CD1c-positive myeloid dendritic cell (primary cell): Measurements from ENCODE around the gene SCTR.

Source experiments
- DNase-seq: peaks from one replicate; pipeline ENCODE4 v3.0.0-alpha.2; 2016; ENCODE audit errors: extremely low spot score

The SCTR gene

GRCh38 chr2:119474371-119475224 lies 49.7 kb downstream of the SCTR start:
- DNase-seq = no peak

DNA sequence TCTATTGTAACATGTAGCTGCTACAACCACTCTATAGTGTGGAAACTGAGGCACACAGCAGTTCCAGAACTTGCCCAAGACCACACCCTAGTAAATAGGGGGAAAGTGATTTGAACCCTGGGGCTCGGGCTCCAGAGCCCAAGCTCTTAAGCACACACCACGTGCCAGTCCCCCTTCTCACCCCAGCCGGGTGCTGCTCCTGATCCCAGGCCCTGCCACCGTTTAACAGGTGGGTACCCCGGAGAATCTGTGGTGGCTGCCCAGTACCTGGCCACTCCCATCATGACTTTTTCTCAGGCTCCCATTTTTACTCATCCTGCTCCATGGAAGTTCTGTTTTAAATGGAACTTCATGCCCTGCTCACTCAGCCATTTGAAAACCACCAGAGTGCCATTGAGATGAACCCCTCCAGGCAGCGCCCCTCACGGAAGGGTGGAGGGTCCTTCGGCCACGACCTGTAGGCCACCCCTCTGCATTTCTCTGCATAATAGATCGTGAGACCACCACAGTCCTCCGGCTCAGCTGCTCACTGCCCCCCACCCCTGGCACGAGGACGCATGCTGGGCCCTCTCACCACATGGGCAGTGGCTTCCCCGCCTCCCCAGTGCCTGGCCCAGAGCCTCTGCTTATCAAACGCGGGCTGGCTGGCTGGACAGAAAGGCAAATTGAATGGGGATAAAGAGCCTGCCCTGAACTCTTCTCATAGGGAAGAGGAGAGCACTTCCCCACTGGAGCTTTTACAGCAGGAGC lies 50.5 kb downstream of the SCTR start:
- no peak for DNase-seq

DNA sequence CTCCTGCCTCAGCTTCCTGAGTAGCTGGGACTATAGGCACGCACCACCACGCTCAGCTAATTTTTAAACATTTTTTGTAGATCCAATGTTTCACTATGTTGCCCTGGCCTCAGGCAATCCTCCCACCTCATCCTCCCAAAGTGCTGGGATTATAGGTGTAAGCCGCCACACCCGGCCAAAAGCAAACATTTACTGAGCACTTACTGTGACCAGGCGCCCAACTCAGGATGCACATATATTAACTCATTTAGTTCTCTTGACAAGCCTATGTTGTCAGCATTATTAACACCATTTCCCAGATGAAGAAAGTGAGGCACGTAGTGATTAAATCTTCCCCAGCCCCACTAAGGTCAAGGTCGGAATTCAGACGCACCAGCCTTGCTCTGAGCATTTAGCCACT lies 51.5 kb downstream of the SCTR start:
- no peak for DNase-seq

- DNase-seq = no peak
These were observed 54.5 kb downstream of the SCTR start for GRCh38 chr2:119469661-119470297.

DNA sequence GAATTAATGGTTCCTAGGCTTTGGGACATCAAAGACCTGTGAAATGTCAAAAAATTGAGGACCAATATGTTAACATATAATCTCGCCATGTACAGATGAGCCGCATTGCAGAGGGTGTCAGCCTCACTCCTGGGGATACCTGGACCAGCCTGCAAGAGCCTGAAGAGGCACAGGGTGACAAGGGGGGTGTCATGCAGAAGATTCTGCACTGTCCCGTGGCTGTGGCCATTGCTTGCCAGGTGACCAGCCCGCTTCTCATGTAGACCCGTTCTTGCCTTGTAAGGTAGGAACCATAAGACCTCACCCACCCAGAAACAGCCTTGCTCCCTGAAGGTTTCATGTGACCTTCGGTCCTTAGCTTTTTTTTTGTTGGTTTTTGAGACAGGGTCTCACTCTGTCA lies 55.2 kb downstream of the SCTR start:
- DNase-seq = no peak

DNA sequence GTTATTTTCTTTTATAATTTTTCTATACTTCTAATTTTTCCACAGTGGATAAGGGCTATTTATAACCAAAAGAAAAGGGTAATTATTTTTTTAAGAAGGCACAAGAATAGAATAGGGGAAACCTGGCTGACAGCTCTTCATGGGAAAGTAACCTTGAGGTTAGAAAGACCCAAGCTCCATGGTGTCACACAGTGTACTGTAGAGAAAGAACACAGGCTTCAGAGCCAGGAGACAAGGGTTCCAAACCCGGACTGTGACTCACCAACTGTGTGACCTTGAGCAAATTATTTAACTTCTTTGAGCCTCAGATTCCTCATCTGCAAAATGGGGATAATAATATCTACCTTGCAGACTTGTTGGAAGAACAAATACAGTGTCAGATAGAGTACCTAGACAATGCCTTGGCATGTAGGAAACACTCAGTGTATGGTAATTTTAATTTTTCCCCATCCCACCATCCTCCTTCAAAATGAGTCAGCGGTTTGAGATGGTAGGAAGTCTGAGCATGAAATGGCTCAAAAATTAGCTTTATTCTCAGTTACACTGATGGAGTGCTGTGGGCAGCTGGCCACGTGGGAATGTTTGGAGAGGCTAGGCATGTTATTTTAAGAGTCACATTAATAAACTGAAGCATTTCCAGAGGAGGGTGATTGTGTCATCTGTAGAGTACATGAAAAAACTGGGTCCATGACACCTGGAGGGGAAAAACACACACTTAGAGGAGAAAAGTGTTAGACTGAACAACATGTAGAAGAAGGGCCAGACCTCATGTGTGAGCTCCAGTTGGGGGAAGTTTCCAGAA lies 55.9 kb downstream of the SCTR start:
- no peak for DNase-seq

DNA sequence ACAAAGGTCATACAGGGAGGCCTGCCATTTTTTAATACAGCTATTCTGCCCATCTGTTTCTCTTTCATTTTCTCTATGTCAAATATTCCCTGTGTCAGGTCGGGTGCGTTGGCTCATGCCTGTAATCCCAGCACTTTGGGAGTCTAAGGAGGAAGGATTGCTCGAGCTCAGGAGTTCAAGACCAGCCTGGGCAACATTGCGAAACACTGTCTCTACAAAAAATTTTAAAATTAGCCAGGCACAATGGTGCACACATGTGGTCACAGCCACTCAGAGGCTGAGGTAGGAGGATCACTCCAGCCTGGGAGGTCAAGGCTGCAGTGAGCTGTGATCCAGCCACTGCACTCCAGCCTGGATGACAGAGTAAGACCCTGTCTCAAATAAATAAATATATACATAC lies 57.9 kb downstream of the SCTR start:
- DNase-seq = no peak

DNA sequence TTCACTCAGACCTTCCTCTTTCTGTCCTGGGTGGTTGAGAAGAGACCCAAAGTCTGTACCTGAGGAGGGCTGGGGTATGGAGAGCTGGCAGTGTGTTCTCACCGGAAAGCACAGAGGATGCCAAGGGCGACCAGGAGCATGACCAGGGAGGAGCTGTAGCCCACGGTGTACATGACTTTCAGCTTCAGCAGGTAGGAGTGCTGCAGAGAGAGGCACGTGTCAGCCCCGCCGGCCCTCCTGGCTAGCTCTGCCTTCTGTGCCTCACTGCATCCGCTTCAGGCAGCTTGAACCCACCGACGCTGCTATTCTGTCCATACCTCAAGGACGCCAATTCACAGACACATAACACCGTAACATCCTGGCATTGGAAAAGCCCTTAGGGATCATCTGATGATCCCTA lies 58.6 kb downstream of the SCTR start:
- DNase-seq = no peak

- no peak for DNase-seq
These were observed 59.3 kb downstream of the SCTR start for GRCh38 chr2:119464981-119465380.

DNA sequence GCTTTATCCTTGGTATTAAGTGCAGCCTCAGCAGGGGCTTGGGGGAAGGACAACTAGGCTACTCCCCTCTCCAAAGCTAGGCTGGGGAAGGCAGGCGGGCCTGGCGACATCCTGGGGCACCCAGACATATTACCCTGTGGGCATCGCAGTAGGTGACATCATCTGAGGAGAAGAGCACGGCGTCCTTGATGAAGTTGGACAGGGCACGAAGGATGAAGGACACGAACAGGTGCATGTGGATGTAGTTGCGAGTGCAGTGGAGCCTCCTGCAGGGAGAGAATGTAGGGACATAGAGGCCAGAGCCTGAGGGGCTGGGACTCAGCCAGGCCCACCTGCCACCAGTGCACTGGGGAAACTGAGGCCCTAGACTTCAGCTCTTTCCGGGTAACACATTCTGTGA lies 60.3 kb downstream of the SCTR start:
- DNase-seq = no peak

DNA sequence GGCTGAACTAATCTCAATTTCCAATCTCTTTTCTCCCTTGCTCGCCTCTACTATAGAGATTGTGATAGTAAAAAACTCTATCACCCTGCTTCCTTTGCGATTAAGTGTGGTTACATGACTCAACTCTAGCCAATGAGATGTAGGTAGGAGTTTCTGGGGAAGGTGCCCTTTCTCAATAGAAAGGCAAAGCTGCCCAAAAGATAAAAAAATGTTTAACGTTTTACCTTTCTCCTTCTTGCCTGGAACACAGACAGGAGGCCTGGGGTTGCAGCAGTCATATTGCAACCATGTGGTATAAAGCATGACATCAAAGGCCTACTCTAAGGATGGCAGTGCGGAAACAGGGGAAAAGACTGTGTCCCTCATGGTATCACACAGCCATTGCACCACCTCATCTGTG lies 61.1 kb downstream of the SCTR start:
- DNase-seq = no peak

DNA sequence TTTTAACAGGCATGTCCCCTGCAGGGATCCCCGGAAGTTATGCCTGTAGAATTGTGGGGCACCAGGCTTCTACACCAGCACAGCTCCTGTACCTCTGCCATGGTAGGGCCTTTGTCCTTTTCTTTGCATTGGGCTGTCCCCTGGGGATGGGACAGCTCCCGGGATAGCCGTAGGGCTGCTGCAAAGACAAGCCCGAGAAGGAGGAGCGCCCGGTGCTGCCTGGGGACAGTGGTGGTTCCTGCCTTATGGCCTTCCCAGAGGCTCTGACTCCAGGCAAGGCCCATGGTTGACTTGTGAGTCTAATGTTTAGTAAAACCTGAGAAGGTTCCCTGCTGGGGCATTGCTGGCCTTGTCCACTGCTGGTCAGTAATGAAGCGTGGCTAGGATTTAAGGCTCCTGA lies 61.7 kb downstream of the SCTR start:
- no peak for DNase-seq

DNA sequence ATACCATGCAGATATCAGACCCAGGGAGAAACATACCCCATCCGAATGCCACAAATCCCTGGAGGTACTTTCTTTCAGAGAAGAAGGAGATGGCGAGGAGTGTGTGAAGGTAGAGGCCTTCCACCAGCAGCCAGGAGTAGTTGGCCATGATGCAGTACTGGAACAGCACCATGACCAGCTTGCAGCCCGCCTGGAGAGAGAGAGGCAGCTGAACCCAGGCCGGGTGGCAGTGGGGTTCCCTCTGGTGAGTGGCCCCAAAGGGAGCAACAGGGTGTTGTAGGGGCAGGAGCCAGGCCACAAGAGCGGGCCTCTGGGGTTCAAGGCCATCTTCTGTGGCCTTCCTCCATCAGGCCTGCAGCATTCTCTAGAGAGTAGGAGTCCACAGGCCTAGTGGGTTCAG lies 62.5 kb downstream of the SCTR start:
- DNase-seq = no peak

DNA sequence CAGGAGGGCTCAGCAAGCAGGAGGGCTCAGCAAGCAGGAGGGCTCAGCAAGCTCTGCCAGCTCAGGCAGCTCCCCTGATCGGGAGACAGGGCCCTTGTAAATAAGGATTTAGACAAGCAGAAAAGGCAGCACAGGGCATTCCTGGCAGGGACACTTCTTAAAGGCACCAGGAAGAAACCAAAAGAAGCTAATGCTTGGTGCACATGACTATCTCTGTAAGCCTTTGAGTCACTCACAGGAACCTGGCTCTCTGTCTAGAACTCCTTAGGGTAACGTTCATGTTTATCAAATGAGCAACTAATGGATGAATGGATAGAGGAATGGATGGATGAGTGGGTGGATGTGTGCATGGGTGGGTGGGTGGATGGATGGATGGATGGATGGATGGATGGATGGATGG lies 64.2 kb downstream of the SCTR start:
- no peak for DNase-seq

- no peak for DNase-seq
These were observed 69.1 kb downstream of the SCTR start for GRCh38 chr2:119455066-119455718.

DNA sequence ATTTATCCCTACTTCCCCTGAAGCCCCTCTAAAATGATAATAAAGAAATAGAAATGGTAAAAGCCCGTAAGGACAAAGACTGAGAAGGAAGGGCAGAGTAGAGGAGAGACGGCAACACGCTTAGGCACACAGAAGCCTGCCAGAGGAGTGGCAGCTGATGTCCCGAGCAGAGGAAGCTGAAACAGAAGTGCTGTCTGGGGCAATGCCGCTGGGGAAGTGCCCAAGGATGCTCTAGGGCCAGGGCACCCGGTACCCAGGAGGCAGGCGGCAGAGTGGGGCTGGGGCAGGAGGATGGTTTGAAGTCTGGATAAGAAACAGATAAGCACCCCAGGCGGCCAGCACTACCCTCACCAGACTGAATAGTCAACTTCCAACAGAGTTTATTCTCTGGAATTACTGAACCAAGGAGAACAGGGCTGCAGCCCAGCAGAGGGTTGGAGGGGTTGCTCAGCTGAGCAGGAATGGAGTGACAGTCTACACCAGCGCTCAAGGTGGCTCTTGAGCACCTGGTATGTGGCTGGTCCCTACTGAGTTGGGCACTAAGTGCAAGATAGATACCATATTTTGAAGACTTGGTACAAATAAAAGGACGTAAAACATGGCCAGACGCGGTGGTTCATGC lies 70.2 kb downstream of the SCTR start:
- DNase-seq = no peak

GRCh38 chr2:119451336-119452050 lies 72.8 kb downstream of the SCTR start:
- DNase-seq = no peak

DNA sequence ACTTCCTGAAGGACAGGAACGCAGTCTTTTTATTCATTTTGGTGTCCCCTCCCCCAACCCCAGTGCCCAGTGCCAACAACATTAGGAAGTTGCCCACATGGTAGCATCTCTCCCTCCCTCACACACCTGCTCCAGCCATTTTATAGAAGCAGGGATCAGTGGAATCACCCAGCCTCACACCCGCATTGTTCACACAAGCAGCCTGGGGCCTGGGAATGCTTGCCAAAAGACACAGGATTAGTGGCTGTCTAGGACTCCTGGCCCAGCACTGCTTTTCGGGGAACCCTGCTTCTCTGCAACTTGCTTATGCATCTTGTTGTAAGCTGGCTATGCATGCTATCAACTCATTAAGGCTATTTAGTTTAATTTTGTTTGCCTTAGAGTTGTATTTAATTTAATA lies 74.8 kb downstream of the SCTR start:
- DNase-seq = no peak

DNA sequence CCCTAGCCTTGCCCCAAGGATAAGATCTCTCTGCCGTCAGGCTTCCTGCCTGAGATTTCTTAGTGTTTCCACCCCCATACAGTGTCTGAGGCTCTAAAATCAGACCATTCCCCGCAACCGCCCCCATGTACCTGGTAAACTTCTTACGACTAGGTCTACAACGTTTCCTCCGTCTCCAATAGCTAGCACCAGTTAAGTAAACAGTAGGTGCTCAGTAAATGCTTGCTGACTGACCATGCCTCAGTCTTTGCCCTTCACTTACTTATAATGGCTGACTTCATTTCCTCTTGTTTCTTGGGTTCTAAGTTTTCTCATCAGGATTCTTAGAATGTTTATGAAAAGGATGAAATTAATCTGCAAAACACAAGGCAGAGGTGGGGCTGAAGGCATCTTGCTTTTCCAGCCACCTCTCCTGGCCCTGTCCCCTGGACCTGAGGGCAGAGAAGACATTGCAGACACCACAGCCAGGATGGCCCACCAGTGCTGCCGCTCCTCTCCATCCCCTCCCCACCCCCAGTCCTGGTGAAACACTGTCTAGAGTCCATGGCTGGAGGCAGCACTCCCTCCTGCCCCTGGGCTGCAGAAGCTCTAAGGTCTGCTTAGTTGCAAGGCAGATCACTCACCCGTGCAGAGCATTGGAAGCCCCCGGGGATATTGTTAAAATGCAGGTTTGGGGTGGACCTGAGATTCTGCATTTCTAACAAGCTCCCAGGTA lies 75.7 kb downstream of the SCTR start:
- no peak for DNase-seq

DNA sequence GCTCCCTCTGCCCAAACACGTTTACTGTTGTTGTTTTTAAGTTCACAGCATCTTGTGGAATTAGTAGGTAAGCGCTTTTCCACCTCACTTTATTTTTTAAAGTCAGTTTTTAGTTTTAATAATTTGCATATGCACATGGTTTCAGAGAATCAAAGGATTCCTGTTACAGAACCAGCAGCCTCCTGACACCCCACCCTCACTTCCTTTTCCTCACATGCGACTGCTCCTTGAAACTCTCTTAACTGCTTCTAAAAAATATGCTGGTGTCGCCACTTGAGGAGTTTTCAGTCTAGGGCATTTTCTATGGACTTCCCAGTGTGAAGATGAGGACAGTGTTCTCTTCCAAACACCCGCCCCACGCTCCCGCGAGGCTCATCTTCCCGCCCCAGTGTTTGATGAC lies 78.2 kb downstream of the SCTR start:
- no peak for DNase-seq
